HG03558 (cell line): ENCODE results near the gene MICAL3.

Source experiments
- ATAC-seq: cut with Tn5 transposase; IDR thresholded peaks from one replicate; pipeline ENCODE4 v1.9.1; 2021; ENCODE audit warnings: moderate number of reproducible peaks; ENCODE audit not compliant: unreplicated experiment; ENCODE audit errors: extremely low read depth

Gene MICAL3

DNA sequence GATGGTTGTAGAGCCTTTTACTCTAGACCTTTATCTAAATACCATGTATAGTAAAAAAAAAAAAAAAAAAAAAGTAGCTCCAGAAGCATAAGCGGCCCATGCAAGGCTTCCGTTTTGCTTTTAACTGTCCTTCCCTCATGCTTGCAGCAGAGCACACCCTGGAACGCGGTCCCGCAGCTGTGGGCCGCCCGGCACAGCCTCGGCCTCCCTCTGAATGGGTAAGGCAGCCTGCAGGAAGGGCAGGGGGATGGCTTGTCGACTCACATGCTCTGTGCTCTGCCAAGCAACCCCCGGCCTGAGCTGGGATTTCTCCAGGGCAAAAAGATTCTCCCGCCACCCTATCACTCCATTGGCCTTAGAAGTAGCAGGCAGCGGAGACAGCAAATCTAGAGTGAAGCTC is 148.7 kb downstream of the MICAL3 start:
- ATAC-seq: no peak

DNA sequence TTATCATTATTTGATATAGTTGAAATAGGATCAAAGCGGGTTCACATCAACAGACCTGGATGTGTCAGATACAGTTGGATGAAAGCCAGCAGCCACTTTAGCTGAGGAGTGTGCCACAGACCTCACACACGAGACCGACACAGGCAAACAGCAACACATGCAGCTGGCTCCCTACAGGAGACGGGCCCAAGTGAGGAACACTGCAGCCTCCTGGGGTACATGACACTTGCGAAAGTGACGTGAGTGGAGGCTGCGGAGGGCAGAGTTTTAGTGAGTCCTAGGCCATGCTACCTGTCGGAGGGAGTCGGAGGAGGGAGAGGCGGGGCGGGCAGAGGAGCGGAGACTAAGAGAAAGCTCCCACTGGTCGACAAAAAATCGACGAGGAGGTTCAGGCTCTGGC is 149.2 kb downstream of the MICAL3 start:
- ATAC-seq: no peak

- ATAC-seq: no peak
Observed at GRCh38 chr22:17874231-17874905, 150.0 kb downstream of the MICAL3 start.

DNA sequence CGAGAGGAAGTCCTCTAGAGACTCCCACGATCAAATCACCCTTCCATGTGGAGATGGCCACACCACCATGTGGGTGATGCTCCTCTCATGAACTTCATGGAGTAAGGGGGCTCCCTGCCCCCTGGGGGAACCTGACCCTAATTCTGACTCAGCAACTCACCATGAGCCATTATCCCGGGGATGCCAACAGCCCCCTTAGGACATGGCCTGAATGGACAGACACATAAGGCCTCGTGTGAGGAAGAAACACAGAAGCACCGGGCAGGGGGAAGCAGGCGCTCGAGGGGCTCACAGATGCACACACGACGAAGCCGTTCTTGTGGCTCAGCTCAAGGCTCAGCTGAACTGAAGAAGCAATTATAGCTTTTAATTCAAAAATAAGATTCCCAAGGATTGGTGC is 150.6 kb downstream of the MICAL3 start:
- ATAC-seq: no peak

DNA sequence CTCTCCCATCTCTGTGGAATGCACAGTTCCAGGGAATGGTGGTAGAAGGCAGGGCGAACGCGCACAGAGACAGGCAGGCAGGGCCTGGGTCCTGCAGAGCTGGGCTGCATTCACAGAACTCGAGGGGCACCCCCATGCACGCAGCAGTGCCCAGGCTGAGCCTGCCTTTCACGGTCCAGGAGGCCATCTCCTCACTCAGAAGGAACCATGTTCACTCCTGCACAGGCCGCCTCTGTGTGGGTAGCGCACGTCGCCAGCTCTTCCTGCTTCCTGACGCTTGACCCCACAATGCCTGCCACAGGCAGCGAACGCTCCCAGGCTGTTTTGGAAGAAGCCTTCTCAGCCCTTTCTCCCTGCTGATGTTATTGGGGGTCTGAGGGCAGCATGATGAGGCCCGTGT is 151.2 kb downstream of the MICAL3 start:
- ATAC-seq: no peak

DNA sequence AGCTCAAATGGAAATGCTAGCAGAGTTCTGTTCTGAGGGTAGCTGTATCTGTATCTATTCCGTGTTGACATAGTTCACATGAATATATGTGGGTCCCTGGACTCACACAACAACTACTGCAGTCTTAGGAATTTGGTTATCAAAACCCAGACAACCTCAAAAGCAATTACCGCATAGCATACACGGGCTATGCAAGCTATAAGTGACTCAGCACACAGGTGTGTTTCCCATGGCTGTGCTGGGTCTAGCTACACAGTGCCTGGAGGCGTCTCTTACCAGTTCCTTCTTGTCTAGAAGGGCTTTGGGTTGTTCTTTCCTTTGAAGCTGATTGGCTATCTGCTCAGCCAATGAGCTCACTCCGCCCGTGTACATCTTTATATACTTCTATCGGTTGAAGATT is 151.9 kb downstream of the MICAL3 start:
- ATAC-seq: no peak

DNA sequence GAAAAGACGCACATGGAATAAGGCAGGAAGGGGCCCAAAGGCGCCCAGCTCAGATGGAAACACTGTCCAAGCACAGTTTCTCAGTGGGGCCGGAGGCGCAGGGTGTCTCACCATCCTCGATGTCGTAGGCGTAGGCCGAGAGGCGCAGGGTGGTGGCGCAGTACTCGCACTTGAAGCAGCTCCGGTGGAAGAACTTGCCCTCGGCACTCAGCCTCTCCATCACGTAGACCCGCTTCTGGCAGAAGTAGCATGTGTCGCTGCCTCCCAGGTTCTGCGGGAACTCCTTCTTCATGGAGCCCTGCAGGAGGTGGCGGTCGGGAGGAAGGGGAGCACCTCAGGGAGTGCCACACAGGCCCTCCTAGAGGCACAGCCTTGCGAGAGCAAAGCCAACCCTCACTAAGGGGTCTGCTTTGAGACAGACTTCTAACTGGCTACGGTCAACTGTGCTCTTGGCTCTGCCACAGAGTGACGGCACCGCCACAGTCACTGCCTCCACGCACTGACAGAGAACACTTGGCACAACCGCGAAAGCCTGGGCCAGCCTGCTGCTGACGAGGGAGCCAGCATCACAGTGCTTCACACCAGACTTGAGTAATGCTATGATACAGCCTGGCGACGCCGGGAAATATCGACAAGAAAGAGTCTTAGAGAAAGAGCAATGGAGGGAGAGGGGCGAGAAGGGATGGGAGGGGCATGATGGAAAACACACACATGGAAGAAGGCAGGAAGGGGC is 152.5 kb downstream of the MICAL3 start:
- ATAC-seq: no peak

DNA sequence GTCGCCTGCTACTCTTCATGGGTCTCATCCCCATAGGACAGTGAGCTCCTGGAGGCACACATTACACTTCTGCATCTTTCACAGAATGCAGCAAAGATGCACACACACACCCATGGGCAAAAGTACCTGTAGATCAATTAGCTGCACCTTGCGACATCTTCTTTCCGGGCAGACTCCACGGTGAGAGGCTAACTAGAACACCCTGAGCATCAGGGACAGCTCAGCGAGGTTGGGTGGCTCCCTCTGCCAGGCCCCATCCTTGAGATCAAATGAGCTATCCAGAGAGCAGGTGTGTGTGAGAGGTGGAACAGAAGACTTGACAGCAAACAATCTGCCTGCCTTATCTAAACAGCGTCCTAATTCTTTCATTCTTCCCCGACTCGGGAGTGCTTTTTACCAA is 154.0 kb downstream of the MICAL3 start:
- no peak for ATAC-seq

- no peak for ATAC-seq
Observed at GRCh38 chr22:17869285-17870096, 154.9 kb downstream of the MICAL3 start.

DNA sequence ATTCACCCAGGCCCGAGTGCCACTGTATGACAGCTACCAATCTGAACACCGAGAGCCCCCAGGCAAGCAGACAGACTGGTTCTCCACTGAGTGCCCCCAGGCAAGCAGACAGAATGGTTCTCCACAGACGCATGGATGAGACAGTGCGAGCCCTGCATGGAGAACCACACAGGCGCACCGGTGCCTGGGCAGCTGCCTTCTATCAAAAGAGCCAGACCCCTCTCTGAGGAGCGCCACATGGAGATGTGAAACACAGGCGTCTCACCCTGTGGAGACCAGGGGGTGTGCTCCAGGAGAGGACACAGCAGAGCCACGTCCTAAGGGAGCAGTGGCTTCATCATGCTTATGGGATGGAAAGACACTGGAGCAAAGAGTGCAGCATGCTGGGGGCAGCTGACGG is 155.6 kb downstream of the MICAL3 start:
- no peak for ATAC-seq

DNA sequence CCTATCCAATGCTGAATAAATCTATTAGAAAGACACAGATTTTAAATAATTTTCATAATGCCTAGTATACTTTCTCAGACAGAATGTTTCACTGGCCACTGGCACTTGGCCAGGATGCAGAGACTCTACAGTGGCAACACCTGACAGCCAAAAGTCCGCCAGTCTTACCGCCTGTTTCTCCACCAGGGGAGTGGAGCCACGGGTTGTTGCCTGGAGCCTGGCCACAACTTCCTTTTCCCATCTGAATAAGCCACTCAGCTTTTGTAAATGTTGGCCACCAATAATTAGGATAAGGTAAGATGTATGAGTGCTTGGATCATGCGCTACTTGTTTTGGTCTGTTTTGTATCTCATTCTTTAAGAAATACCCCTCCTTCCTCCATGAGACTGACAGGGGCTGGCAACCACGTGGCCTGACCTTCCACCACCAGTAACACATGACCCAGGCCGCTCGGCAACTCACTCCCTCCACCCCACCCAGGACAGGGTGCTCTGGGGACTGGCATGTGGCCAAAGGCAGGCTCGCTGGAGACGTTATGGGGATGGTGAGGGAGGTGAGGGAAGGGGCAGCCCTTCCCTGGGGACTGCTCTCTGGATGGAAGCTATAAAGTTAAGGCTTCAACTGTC is 157.1 kb downstream of the MICAL3 start:
- no peak for ATAC-seq

GRCh38 chr22:17866621-17867020 is 157.7 kb downstream of the MICAL3 start:
- ATAC-seq: no peak

- ATAC-seq: no peak
Observed at GRCh38 chr22:17866127-17866526, 158.2 kb downstream of the MICAL3 start.

GRCh38 chr22:17865183-17866055 is 158.9 kb downstream of the MICAL3 start:
- ATAC-seq: no peak

- ATAC-seq: no peak
Observed at GRCh38 chr22:17864398-17865182, 159.8 kb downstream of the MICAL3 start.

DNA sequence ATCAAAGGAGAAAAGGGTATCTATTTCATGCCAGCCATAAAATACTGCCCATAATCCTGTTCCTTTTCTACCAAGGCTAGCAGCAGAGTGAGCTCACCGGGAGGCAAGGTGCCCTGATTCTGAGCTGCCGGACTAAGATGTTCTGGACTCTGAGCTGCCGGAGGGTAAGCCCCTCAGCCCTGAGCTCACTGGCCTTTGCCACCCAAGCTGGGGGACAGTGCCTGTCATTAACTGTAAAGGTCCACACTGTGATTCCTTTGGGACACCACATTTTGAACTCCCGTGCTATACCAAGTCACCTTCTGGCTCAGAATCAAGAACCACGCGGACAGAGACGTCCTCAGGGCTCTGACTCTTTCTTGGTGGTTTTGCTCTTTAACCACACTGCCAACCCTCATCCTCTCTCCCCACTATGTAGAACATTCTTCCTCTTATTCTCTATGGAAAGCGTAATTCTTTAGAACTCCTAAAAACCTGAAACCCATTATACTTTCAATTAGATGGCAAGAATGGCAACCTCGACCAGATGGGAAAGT is 161.6 kb downstream of the MICAL3 start:
- no peak for ATAC-seq

DNA sequence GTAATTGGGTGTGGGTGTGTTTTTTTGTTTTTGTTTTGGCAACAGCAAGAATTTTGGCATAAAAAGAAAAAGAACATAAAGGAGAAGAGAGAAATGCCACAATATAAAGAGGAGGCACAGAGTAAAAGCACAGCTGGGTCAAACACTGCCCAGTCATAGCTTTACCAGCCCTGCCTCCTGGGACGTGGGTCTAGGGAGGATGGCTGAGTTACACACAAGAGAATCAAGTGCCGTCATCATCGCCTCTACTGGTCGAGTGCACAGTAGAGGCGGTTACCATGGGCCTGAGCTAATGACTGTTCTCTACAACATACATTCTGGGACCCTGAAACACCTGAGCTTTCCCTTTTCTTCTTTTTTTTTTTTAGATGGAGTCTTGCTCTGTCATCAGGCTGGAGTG is 162.5 kb downstream of the MICAL3 start:
- no peak for ATAC-seq

GRCh38 chr22:17860220-17860965 is 164.0 kb downstream of the MICAL3 start:
- ATAC-seq: no peak
